ENCODE data around the gene CSNK2A3.

- TF ChIP-seq, protein P1, sequence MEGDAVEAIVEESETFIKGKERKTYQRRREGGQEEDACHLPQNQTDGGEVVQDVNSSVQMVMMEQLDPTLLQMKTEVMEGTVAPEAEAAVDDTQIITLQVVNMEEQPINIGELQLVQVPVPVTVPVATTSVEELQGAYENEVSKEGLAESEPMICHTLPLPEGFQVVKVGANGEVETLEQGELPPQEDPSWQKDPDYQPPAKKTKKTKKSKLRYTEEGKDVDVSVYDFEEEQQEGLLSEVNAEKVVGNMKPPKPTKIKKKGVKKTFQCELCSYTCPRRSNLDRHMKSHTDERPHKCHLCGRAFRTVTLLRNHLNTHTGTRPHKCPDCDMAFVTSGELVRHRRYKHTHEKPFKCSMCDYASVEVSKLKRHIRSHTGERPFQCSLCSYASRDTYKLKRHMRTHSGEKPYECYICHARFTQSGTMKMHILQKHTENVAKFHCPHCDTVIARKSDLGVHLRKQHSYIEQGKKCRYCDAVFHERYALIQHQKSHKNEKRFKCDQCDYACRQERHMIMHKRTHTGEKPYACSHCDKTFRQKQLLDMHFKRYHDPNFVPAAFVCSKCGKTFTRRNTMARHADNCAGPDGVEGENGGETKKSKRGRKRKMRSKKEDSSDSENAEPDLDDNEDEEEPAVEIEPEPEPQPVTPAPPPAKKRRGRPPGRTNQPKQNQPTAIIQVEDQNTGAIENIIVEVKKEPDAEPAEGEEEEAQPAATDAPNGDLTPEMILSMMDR (conservative IDR thresholded peaks at IDR 0.05; ENCODE audit: low read length) = no peak
- TF ChIP-seq EZH2phosphoT487 (IDR thresholded peaks at IDR 0.05; ENCODE audit: borderline replicate concordance) = no peak
Observed at GRCh38 chr11:11313426-11313825, 39.6 kb downstream of the CSNK2A3 start.

All from Loucy (cell line).